Neural cell (in vitro differentiated cells): ENCODE data around the gene RHOBTB1. TPM values are rescaled to one million over a fixed set of nuclear protein-coding genes. Genes with fewer than 3 reads are reported as not detected.

Experiments
- H2AFZ ChIP-seq: fragments of 200-600, 300-800 bp; sonication (generic), shearing (Covaris generic); 2 replicates; pipeline ENCODE4 v1.6.0; 2014; ENCODE audit warnings: low read depth, mild to moderate bottlenecking, antibody characterized with exemption, low read length, moderate library complexity
- H3F3A ChIP-seq: fragments of 200-600 bp; shearing (Covaris generic); 2 replicates; pipeline ENCODE4 v1.6.1; 2016; ENCODE audit warnings: mild to moderate bottlenecking, moderate library complexity, mixed read lengths, antibody characterized with exemption, low read length; ENCODE audit not compliant: insufficient read depth, poor library complexity, severe bottlenecking
- H3K27ac ChIP-seq: fragments of 200-600, 300-800 bp; sonication (generic), shearing (Covaris generic); 2 replicates; pipeline ENCODE4 v1.5.1; 2014; ENCODE audit warnings: mild to moderate bottlenecking, low read length, moderate library complexity
- H3K27me3 ChIP-seq: fragments of 300-800, 200-600 bp; sonication (generic), shearing (Covaris generic); 2 replicates; pipeline ENCODE4 v1.6.0; 2014; ENCODE audit warnings: mild to moderate bottlenecking, low read depth, low read length, moderate library complexity; ENCODE audit not compliant: insufficient read depth
- H3K36me3 ChIP-seq: fragments of 300-800, 200-600 bp; sonication (generic), shearing (Covaris generic); 2 replicates; pipeline ENCODE4 v1.5.1; 2014; ENCODE audit warnings: mild to moderate bottlenecking, antibody characterized with exemption, low read length, moderate library complexity; ENCODE audit not compliant: insufficient read depth
- H3K4me2 ChIP-seq: fragments of 300-800, 200-600 bp; sonication (generic), shearing (Covaris generic); 2 replicates; pipeline ENCODE4 v1.6.0; 2014; ENCODE audit warnings: mild to moderate bottlenecking, low read length
- H3K4me3 ChIP-seq: fragments of 300-800, 200-600 bp; sonication (generic), shearing (Covaris generic); 2 replicates; pipeline ENCODE4 v1.5.1; 2014; ENCODE audit warnings: mild to moderate bottlenecking, low read length, moderate library complexity
- H3K79me2 ChIP-seq: fragments of 200-600 bp; shearing (Covaris generic); replicated peaks from 2 replicates; pipeline ENCODE4 v1.6.0; 2014; ENCODE audit warnings: mild to moderate bottlenecking, low read length, moderate library complexity; ENCODE audit not compliant: insufficient read depth
- H3K9ac ChIP-seq: fragments of 300-800, 200-600 bp; sonication (generic), shearing (Covaris generic); 2 replicates; pipeline ENCODE4 v1.6.1; 2016; ENCODE audit warnings: mild to moderate bottlenecking, low read length, mixed read lengths
- H3K9me2 ChIP-seq: fragments of 200-600 bp; shearing (Covaris generic); 2 replicates; pipeline ENCODE4 v1.6.1; 2016; ENCODE audit warnings: mild to moderate bottlenecking, low read length, mixed read lengths; ENCODE audit not compliant: insufficient read depth
- H3K9me3 ChIP-seq: fragments of 200-600, 300-800 bp; sonication (generic), shearing (Covaris generic); 2 replicates; pipeline ENCODE4 v1.6.1; 2016; ENCODE audit warnings: mild to moderate bottlenecking, mixed run types, low read length, moderate library complexity, mixed read lengths
- H4K20me1 ChIP-seq: fragments of 200-600 bp; shearing (Covaris generic); 2 replicates; pipeline ENCODE4 v1.6.1; 2016; ENCODE audit warnings: mild to moderate bottlenecking, mixed run types; ENCODE audit not compliant: insufficient read depth
- EP300 ChIP-seq: fragments of 450-650 bp; conservative IDR thresholded peaks from 2 replicates; pipeline ENCODE4 v1.6.1; 2014; ENCODE audit warnings: antibody characterized with exemption, mild to moderate bottlenecking, moderate library complexity; ENCODE audit not compliant: poor library complexity, severe bottlenecking
- EZH2 ChIP-seq: fragments of 200-600, 300-800 bp; shearing (Covaris generic), sonication (generic); IDR thresholded peaks from 2 replicates; pipeline ENCODE4 v1.6.1; 2014; ENCODE audit warnings: antibody characterized with exemption, low read length, borderline replicate concordance, mild to moderate bottlenecking; ENCODE audit not compliant: insufficient read depth, poor library complexity, severe bottlenecking
- MXI1 ChIP-seq: fragments of 450-650 bp; conservative IDR thresholded peaks from 2 replicates; pipeline ENCODE4 v1.6.1; 2014; ENCODE audit warnings: antibody characterized with exemption, mild to moderate bottlenecking; ENCODE audit not compliant: poor library complexity, severe bottlenecking
- POLR2AphosphoS5 ChIP-seq: IDR thresholded peaks from 2 replicates; pipeline ENCODE4 v1.6.1; 2012
- RAD21 ChIP-seq: fragments of 450-650 bp; conservative IDR thresholded peaks from 2 replicates; pipeline ENCODE4 v1.6.1; 2014; ENCODE audit warnings: antibody characterized with exemption, mild to moderate bottlenecking, moderate library complexity
- SMC3 ChIP-seq: fragments of 450-650 bp; conservative IDR thresholded peaks from 2 replicates; pipeline ENCODE4 v1.6.1; 2014; ENCODE audit warnings: antibody characterized with exemption, mild to moderate bottlenecking, moderate library complexity; ENCODE audit not compliant: poor library complexity
- TAF1 ChIP-seq: IDR thresholded peaks from 2 replicates; pipeline ENCODE4 v1.6.1; 2012; ENCODE audit warnings: low read depth
- polyA plus RNA-seq: library from polyadenylated mRNA; depleted of rRNA; stranded (reverse); fragments of >200 nt; gene quantifications from 2 replicates; pipeline ENCODE4 v1.2.3, GENCODE V29; 2014
- TF ChIP-seq, protein P1 (sequence below): fragments of 450-650 bp; IDR thresholded peaks from 2 replicates; pipeline ENCODE4 v1.5.1; 2014; ENCODE audit warnings: antibody characterized with exemption, mild to moderate bottlenecking, moderate library complexity; ENCODE audit not compliant: poor library complexity, severe bottlenecking
- TF ChIP-seq, protein P2 (sequence below): IDR thresholded peaks from 2 replicates; pipeline ENCODE4 v1.6.1; 2012; ENCODE audit warnings: borderline replicate concordance

RHOBTB1 gene
- polyA plus RNA-seq, 1 donor from 2014 or later = 10.5 TPM

DNA sequence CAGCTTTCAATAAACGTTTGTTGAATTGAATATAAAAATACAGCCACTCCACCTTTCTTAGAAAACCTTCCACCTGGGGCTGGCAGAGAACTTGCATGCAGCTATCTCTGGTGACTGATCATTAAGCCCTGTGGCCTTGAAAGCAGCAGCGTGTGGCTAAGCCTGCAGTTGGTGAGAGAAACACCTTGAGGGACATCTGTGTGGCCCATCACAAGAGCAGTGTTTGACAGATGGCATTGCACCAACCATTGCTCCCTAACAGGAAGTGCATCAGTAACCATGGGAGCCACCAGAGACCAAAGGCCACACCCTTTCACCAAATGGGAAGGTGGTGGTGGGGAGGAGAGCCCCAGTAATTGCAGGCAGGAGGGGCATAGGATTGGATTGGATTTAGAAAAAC lies 22.4 kb downstream of the RHOBTB1 start:
- H3K9ac ChIP-seq = no peak overlapping the region
- no peaks in the 10 kb centered on the region for H3K36me3 ChIP-seq
- H3K4me3 ChIP-seq = no peak overlapping the region
- no peak overlapping the region for H3K27ac ChIP-seq
- no peaks in the 10 kb centered on the region for H3K79me2 ChIP-seq
- no peaks in the 10 kb centered on the region for H3K9me2 ChIP-seq
- H3F3A ChIP-seq = no peaks in the 10 kb centered on the region
- H3K9me3 ChIP-seq = no peaks in the 10 kb centered on the region
- no peaks in the 10 kb centered on the region for H4K20me1 ChIP-seq
- no peaks in the 10 kb centered on the region for H3K27me3 ChIP-seq
- TF ChIP-seq SMC3 = no peak
- TF ChIP-seq POLR2AphosphoS5 = no peak
- TF ChIP-seq RAD21 = no peak
- TF ChIP-seq TAF1 = no peak
- TF ChIP-seq, protein P1, sequence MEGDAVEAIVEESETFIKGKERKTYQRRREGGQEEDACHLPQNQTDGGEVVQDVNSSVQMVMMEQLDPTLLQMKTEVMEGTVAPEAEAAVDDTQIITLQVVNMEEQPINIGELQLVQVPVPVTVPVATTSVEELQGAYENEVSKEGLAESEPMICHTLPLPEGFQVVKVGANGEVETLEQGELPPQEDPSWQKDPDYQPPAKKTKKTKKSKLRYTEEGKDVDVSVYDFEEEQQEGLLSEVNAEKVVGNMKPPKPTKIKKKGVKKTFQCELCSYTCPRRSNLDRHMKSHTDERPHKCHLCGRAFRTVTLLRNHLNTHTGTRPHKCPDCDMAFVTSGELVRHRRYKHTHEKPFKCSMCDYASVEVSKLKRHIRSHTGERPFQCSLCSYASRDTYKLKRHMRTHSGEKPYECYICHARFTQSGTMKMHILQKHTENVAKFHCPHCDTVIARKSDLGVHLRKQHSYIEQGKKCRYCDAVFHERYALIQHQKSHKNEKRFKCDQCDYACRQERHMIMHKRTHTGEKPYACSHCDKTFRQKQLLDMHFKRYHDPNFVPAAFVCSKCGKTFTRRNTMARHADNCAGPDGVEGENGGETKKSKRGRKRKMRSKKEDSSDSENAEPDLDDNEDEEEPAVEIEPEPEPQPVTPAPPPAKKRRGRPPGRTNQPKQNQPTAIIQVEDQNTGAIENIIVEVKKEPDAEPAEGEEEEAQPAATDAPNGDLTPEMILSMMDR = no peak
- no peak for TF ChIP-seq EP300
- TF ChIP-seq EZH2 = no peak
- no peak for TF ChIP-seq MXI1
- TF ChIP-seq, protein P2, sequence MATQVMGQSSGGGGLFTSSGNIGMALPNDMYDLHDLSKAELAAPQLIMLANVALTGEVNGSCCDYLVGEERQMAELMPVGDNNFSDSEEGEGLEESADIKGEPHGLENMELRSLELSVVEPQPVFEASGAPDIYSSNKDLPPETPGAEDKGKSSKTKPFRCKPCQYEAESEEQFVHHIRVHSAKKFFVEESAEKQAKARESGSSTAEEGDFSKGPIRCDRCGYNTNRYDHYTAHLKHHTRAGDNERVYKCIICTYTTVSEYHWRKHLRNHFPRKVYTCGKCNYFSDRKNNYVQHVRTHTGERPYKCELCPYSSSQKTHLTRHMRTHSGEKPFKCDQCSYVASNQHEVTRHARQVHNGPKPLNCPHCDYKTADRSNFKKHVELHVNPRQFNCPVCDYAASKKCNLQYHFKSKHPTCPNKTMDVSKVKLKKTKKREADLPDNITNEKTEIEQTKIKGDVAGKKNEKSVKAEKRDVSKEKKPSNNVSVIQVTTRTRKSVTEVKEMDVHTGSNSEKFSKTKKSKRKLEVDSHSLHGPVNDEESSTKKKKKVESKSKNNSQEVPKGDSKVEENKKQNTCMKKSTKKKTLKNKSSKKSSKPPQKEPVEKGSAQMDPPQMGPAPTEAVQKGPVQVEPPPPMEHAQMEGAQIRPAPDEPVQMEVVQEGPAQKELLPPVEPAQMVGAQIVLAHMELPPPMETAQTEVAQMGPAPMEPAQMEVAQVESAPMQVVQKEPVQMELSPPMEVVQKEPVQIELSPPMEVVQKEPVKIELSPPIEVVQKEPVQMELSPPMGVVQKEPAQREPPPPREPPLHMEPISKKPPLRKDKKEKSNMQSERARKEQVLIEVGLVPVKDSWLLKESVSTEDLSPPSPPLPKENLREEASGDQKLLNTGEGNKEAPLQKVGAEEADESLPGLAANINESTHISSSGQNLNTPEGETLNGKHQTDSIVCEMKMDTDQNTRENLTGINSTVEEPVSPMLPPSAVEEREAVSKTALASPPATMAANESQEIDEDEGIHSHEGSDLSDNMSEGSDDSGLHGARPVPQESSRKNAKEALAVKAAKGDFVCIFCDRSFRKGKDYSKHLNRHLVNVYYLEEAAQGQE = no peak
- no peak overlapping the region for H3K4me2 ChIP-seq
- no peak overlapping the region for H2AFZ ChIP-seq

DNA sequence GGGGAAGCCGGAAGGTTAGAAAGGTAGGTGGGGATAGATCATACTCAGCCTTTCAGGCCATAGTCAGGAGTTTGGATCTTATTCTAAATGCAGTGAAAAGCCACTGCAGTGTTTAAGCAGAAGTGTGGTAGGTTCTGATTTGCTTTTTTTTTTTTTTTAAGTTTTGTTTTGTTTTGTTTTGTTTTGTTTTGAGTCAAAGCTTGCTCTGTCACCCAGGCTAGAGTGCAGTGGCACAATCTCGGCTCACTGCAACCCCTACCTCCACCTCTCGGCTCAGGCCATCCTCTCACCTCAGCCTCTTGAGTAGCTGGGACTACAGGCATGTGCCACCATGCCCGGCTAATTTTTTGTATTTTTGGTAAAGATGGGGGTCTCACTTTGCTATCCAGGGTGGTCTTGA lies 23.5 kb downstream of the RHOBTB1 start:
- TF ChIP-seq RAD21 (no peak), TAF1 (no peak), EZH2 (no peak), SMC3 (no peak), POLR2AphosphoS5 (no peak), EP300 (no peak), MXI1 (no peak)
- TF ChIP-seq, protein P1 = no peak
- TF ChIP-seq, protein P2 = no peak
- no peaks in the 10 kb centered on the region for H3K79me2 ChIP-seq
- H3K27me3 ChIP-seq = no peaks in the 10 kb centered on the region
- H3K9me2 ChIP-seq = no peaks in the 10 kb centered on the region
- no peaks in the 10 kb centered on the region for H3K36me3 ChIP-seq
- H4K20me1 ChIP-seq = no peaks in the 10 kb centered on the region
- H3K4me2 ChIP-seq = no peak overlapping the region
- H3F3A ChIP-seq = no peaks in the 10 kb centered on the region
- H3K27ac ChIP-seq = no peak overlapping the region
- no peak overlapping the region for H2AFZ ChIP-seq
- H3K4me3 ChIP-seq = no peak overlapping the region
- H3K9ac ChIP-seq = no peak overlapping the region
- no peaks in the 10 kb centered on the region for H3K9me3 ChIP-seq
